SK-N-SH treated with all-trans-retinoic acid at 6 μM for 48 hours (cell line): ENCODE measurements around the gene PKD1.

Experiments used
- ARNTL ChIP-seq: fragments of 450-650 bp; formaldehyde crosslinking; IDR thresholded peaks from 2 replicates; pipeline ENCODE4 v1.5.0; 2020; ENCODE audit warnings: low read depth, mild to moderate bottlenecking, moderate library complexity, borderline replicate concordance
- CSDC2 ChIP-seq: fragments of 250-450 bp; sonication (Bioruptor Pico); IDR thresholded peaks from 2 replicates; pipeline ENCODE4 v1.5.0; 2020; ENCODE audit warnings: mild to moderate bottlenecking, moderate library complexity
- POU6F1 ChIP-seq: fragments of 250-450 bp; sonication (Bioruptor Pico); IDR thresholded peaks from 2 replicates; pipeline ENCODE4 v1.8.0; 2021; ENCODE audit warnings: low read depth, mild to moderate bottlenecking, moderate library complexity, borderline replicate concordance

GRCh38 chr16:2074071-2074470, 61.6 kb downstream of the PKD1 start:
- no peak for TF ChIP-seq CSDC2 (CRISPR knock-in tag)
- TF ChIP-seq ARNTL (CRISPR knock-in tag): no peak
- TF ChIP-seq POU6F1: no peak
